ENCODE results near the gene SYP.

DNA sequence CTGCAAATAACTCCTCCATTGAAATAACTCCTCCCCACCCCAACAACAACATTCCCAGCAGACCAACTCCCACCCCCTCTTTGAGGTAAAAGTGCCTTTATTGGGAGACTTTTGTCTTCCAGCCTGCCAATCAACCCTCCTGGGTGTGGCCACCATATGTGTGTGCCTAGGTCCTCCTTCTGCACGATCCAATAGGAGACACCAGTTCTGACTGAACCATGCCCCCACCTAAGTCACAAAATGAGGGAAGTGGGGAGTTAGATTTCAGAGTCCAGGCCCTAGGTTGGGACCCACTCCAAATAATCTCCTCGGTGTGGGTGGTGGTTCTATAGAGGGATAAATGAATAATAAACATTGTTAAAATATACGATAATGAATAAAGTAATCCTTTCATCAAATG lies 25.3 kb downstream of the SYP start:
- TF ChIP-seq JUND (IDR thresholded peaks at IDR 0.05) = no peak
- TF ChIP-seq MEF2A (IDR thresholded peaks at IDR 0.05; ENCODE audit: borderline replicate concordance, low read depth) = no peak
- TF ChIP-seq, protein P1, sequence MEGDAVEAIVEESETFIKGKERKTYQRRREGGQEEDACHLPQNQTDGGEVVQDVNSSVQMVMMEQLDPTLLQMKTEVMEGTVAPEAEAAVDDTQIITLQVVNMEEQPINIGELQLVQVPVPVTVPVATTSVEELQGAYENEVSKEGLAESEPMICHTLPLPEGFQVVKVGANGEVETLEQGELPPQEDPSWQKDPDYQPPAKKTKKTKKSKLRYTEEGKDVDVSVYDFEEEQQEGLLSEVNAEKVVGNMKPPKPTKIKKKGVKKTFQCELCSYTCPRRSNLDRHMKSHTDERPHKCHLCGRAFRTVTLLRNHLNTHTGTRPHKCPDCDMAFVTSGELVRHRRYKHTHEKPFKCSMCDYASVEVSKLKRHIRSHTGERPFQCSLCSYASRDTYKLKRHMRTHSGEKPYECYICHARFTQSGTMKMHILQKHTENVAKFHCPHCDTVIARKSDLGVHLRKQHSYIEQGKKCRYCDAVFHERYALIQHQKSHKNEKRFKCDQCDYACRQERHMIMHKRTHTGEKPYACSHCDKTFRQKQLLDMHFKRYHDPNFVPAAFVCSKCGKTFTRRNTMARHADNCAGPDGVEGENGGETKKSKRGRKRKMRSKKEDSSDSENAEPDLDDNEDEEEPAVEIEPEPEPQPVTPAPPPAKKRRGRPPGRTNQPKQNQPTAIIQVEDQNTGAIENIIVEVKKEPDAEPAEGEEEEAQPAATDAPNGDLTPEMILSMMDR (IDR thresholded peaks at IDR 0.05) = no peak
- TF ChIP-seq, protein P2, sequence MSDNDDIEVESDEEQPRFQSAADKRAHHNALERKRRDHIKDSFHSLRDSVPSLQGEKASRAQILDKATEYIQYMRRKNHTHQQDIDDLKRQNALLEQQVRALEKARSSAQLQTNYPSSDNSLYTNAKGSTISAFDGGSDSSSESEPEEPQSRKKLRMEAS (IDR thresholded peaks at IDR 0.05; ENCODE audit: low read depth) = no peak
- TF ChIP-seq SIN3A (IDR thresholded peaks at IDR 0.05; ENCODE audit: borderline replicate concordance, low read depth, low read length) = no peak
- TF ChIP-seq, protein P3, sequence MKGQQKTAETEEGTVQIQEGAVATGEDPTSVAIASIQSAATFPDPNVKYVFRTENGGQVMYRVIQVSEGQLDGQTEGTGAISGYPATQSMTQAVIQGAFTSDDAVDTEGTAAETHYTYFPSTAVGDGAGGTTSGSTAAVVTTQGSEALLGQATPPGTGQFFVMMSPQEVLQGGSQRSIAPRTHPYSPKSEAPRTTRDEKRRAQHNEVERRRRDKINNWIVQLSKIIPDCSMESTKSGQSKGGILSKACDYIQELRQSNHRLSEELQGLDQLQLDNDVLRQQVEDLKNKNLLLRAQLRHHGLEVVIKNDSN (IDR thresholded peaks at IDR 0.05; ENCODE audit: borderline replicate concordance, low read depth) = no peak
- no peak for TF ChIP-seq EZH2phosphoT487 (IDR thresholded peaks at IDR 0.05; ENCODE audit: borderline replicate concordance, low read depth)
- no peak for TF ChIP-seq RCOR1 (IDR thresholded peaks at IDR 0.05; ENCODE audit: low read length)
- TF ChIP-seq, protein P4, sequence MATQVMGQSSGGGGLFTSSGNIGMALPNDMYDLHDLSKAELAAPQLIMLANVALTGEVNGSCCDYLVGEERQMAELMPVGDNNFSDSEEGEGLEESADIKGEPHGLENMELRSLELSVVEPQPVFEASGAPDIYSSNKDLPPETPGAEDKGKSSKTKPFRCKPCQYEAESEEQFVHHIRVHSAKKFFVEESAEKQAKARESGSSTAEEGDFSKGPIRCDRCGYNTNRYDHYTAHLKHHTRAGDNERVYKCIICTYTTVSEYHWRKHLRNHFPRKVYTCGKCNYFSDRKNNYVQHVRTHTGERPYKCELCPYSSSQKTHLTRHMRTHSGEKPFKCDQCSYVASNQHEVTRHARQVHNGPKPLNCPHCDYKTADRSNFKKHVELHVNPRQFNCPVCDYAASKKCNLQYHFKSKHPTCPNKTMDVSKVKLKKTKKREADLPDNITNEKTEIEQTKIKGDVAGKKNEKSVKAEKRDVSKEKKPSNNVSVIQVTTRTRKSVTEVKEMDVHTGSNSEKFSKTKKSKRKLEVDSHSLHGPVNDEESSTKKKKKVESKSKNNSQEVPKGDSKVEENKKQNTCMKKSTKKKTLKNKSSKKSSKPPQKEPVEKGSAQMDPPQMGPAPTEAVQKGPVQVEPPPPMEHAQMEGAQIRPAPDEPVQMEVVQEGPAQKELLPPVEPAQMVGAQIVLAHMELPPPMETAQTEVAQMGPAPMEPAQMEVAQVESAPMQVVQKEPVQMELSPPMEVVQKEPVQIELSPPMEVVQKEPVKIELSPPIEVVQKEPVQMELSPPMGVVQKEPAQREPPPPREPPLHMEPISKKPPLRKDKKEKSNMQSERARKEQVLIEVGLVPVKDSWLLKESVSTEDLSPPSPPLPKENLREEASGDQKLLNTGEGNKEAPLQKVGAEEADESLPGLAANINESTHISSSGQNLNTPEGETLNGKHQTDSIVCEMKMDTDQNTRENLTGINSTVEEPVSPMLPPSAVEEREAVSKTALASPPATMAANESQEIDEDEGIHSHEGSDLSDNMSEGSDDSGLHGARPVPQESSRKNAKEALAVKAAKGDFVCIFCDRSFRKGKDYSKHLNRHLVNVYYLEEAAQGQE (IDR thresholded peaks at IDR 0.05; ENCODE audit: low read depth, low read length) = no peak
- no peak for TF ChIP-seq RAD21 (IDR thresholded peaks at IDR 0.05; ENCODE audit: low read length)

Measured in SK-N-SH (cell line).